Gastrocnemius medialis (tissue), 4 donors: ENCODE data around the gene ARHGAP26. TPM values are rescaled to one million over a fixed set of nuclear protein-coding genes. Genes with fewer than 3 reads are reported as not detected.

ENCODE experiments used
- ATAC-seq, 2 donors: fragments of 150-250 bp; one replicate each; pipeline ENCODE4 v1.9.1; 2016
- DNase-seq, 2 donors: peaks; one replicate each; pipeline ENCODE4 v3.0.0-alpha.2; 2019
- H3K27ac ChIP-seq, 4 donors: fragments of 200-600 bp; sonication (generic); 1 replicate in 1 of 4; 2 replicates in 3 of 4; pipeline ENCODE4 v1.5.1; 2016 to 2018; ENCODE audit warnings: mild to moderate bottlenecking in 2 of 4, moderate library complexity in 1 of 4
- H3K27me3 ChIP-seq, 3 donors: fragments of 200-600 bp; sonication (generic) in 2 of 3; 1 replicate in 1 of 3; 2 replicates in 2 of 3; pipeline versions ENCODE4 v1.5.1 to v1.6.0; 2016 to 2019; ENCODE audit warnings: mild to moderate bottlenecking in 1 of 3, moderate library complexity in 1 of 3
- H3K36me3 ChIP-seq, 2 donors: fragments of 200-600 bp; sonication (generic) in 1 of 2; one replicate each; pipeline ENCODE4 v1.5.1; 2017 to 2018
- H3K4me1 ChIP-seq, 2 donors: fragments of 200-600 bp; sonication (generic) in 1 of 2; one replicate each; pipeline ENCODE4 v1.5.1; 2016 to 2017; ENCODE audit warnings: mild to moderate bottlenecking in 2 of 2
- H3K4me3 ChIP-seq, 4 donors: fragments of 200-600 bp; sonication (generic) in 3 of 4; 1 replicate in 1 of 4; 2 replicates in 3 of 4; pipeline ENCODE4 v1.5.1; 2016 to 2019; ENCODE audit warnings: mild to moderate bottlenecking in 2 of 4
- H3K9me3 ChIP-seq, 3 donors: fragments of 200-600 bp; sonication (generic) in 2 of 3; 1 replicate in 1 of 3; 2 replicates in 2 of 3; pipeline ENCODE4 v1.5.1; 2016 to 2019
- CTCF ChIP-seq, 5 experiments: fragments of 450-650 bp in 3 of 5; fragments of 200-600 bp in 2 of 5; sonication (generic) in 2 of 5; IDR thresholded peaks in 4 of 5; conservative IDR thresholded peaks in 1 of 5; 1 replicate in 4 of 5; 2 replicates in 1 of 5; pipeline ENCODE4 v1.5.1; 2016 to 2019; ENCODE audit warnings: antibody characterized with exemption in 5 of 5, mild to moderate bottlenecking in 3 of 5, moderate library complexity in 3 of 5
- POLR2A ChIP-seq, 2 donors: fragments of 450-650 bp; IDR thresholded peaks; one replicate each; pipeline ENCODE4 v1.6.1; 2017; ENCODE audit warnings: antibody characterized with exemption in 2 of 2, mild to moderate bottlenecking in 2 of 2, moderate library complexity in 2 of 2
- in situ Hi-C, 4 donors: fragments of 200-750 bp; cut with MboI; loops; one replicate each; pipeline versions ENCODE4 v1.15.0 to v1.8.0; 2017; ENCODE audit warnings: low sequenced_read_pairs in 4 of 4
- intact Hi-C: fragments of 100-400 bp; cut with DNase I; formaldehyde crosslinking; loops from one replicate; pipeline ENCODE4 v1.15.1; 2023; ENCODE audit warnings: low total_unique reads
- total RNA-seq, 4 donors: library from RNA; depleted of rRNA; stranded (reverse); fragments of >200 nt; gene quantifications; one replicate each; pipeline versions ENCODE4 v1.1.0 to v1.2.3, GENCODE V29; 2016

Gene ARHGAP26
- total RNA-seq, 4 donors from 2014 or later = 9.1 to 22.4 (median 13.4) TPM

GRCh38 chr5:143141652-143142051 lies 371.5 kb downstream of the ARHGAP26 start:
- TF ChIP-seq CTCF (IDR thresholded peaks at IDR 0.05 in 4 of 5, conservative IDR thresholded peaks at IDR 0.05 in 1 of 5) = no peak
- no peak for TF ChIP-seq POLR2A (IDR thresholded peaks at IDR 0.05)
- Histone ChIP-seq H3K9me3 (no peaks in the 10 kb centered on the region), H3K27me3 (no peaks in the 10 kb centered on the region), H3K36me3 (no peaks in the 10 kb centered on the region), H3K27ac (peak overlapping the region; percentile 90 to 97 (median 95)), H3K4me1 (peaks cover 85 to 87% of the 10 kb centered on the region in 2 donors), H3K4me3 (no peak overlapping the region)
- DNase-seq (no peak), ATAC-seq (no peak)
- in situ Hi-C loops = loop anchor here in 3 of 4 donors (5.0 to 25.0 kb wide), 4 partner anchors 84 to 246 kb away; no protein-coding TSS in a partner anchor
- intact Hi-C loops = loop anchor here (5.0 kb wide), 1 partner anchor 99 kb away; no protein-coding TSS in a partner anchor

- peak; percentile 56 to 68 for DNase-seq
- H3K36me3 ChIP-seq = no peaks in the 10 kb centered on the region
- peak; percentile 37 to 62 for ATAC-seq
- H3K27me3 ChIP-seq = no peaks in the 10 kb centered on the region
- no peak overlapping the region for H3K4me3 ChIP-seq
- intact Hi-C loops (loop anchor here (5.0 kb wide), 1 partner anchor 101 kb away; no protein-coding TSS in a partner anchor), in situ Hi-C loops (loop anchor here in 3 of 4 donors (5.0 to 25.0 kb wide), 4 partner anchors 86 to 244 kb away; no protein-coding TSS in a partner anchor)
- H3K9me3 ChIP-seq = no peaks in the 10 kb centered on the region
- TF ChIP-seq POLR2A (IDR thresholded peaks at IDR 0.05) (no peak), CTCF (IDR thresholded peaks at IDR 0.05 in 4 of 5, conservative IDR thresholded peaks at IDR 0.05 in 1 of 5) (no peak)
- peak overlapping the region; percentile 90 to 97 (median 95) for H3K27ac ChIP-seq
- H3K4me1 ChIP-seq = peaks cover 82 to 85% of the 10 kb centered on the region in 2 donors
Observed at GRCh38 chr5:143142596-143143435, 372.6 kb downstream of the ARHGAP26 start.

GRCh38 chr5:143143973-143144372 lies 373.8 kb downstream of the ARHGAP26 start:
- no peak overlapping the region for H3K4me3 ChIP-seq
- H3K27ac ChIP-seq = peak overlapping the region; percentile 90 to 97 (median 95)
- DNase-seq = no peak
- no peak for TF ChIP-seq CTCF (IDR thresholded peaks at IDR 0.05 in 4 of 5, conservative IDR thresholded peaks at IDR 0.05 in 1 of 5)
- TF ChIP-seq POLR2A (IDR thresholded peaks at IDR 0.05) = no peak
- H3K36me3 ChIP-seq = no peaks in the 10 kb centered on the region
- peaks cover 80 to 85% of the 10 kb centered on the region in 2 donors for H3K4me1 ChIP-seq
- H3K27me3 ChIP-seq = no peaks in the 10 kb centered on the region
- intact Hi-C loops = loop anchor here (5.0 kb wide), 1 partner anchor 102 kb away; no protein-coding TSS in a partner anchor
- no peaks in the 10 kb centered on the region for H3K9me3 ChIP-seq
- ATAC-seq = no peak
- in situ Hi-C loops = loop anchor here in 3 of 4 donors (5.0 to 25.0 kb wide), 4 partner anchors 87 to 243 kb away; no protein-coding TSS in a partner anchor

- intact Hi-C loops = no loop called here
Observed at GRCh38 chr5:143145243-143146160, 375.3 kb downstream of the ARHGAP26 start.

More at GRCh38 chr5:143145243-143146160, 375.3 kb downstream of the ARHGAP26 start:
- H3K4me3 ChIP-seq = peak overlapping the region in 2 of 4 donors; percentile 2 to 5
- peaks cover 65 to 74% of the 10 kb centered on the region in 2 donors for H3K4me1 ChIP-seq
- no peaks in the 10 kb centered on the region for H3K9me3 ChIP-seq
- in situ Hi-C loops = loop anchor here in 3 of 4 donors (10.0 to 25.0 kb wide), 3 partner anchors 108 to 242 kb away; no protein-coding TSS in a partner anchor
- H3K27ac ChIP-seq = peak overlapping the region; percentile 90 to 97 (median 95)
- DNase-seq (no peak), ATAC-seq (no peak)
- peaks cover 0 to 4% of the 10 kb centered on the region in 2 donors for H3K36me3 ChIP-seq
- no peaks in the 10 kb centered on the region for H3K27me3 ChIP-seq
- TF ChIP-seq CTCF (IDR thresholded peaks at IDR 0.05 in 4 of 5, conservative IDR thresholded peaks at IDR 0.05 in 1 of 5) (no peak), POLR2A (IDR thresholded peaks at IDR 0.05) (no peak)
